CD4-positive, alpha-beta T cell treated with Interleukin-6 at 100 ng/mL for 8 hours (primary cell): ENCODE data around the gene MAT2B.

Source experiments
- DNase-seq: peaks from one replicate; pipeline ENCODE4 v3.0.0-alpha.2; 2020; ENCODE audit warnings: mixed read lengths, low spot score

Gene MAT2B

DNA sequence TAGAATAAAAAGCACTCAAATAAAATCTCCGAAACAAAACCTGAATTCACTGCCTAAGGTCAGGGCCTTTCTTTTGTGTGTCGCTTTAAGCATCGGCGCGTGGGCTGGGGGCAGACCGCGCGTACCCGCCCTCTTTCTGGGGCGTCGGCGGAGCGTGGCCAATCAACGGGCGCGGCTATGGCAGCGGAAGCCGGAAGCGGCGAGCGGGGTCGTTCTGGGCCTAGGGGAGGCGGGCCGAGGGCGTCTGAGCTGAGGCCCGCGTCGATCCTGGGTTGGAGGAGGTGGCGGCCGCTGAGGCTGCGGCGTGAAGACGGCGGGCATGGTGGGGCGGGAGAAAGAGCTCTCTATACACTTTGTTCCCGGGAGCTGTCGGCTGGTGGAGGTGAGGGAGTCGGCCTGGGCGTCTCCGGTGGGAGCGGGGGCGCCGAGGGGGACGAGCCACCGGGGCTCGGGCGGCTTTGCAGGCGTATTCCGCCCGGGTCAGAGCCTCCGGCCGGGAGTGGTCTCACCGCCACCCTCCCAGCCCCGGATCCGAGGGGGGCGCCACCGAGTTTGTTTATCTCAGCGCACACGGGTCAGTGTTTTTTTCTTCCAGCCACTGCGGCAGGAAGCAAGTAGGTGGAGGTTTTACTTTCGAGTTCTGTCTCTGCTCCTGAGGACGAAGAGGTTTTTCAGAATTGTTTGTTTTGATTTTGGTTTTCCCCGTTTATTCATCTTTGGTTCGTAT, at the start of gene MAT2B:
MAT2B (plus strand) TSS at position 252 of the 727 bp plus-strand sequence; CDS start at position 320, 68 bp downstream.
- DNase-seq: peak; percentile 95

DNA sequence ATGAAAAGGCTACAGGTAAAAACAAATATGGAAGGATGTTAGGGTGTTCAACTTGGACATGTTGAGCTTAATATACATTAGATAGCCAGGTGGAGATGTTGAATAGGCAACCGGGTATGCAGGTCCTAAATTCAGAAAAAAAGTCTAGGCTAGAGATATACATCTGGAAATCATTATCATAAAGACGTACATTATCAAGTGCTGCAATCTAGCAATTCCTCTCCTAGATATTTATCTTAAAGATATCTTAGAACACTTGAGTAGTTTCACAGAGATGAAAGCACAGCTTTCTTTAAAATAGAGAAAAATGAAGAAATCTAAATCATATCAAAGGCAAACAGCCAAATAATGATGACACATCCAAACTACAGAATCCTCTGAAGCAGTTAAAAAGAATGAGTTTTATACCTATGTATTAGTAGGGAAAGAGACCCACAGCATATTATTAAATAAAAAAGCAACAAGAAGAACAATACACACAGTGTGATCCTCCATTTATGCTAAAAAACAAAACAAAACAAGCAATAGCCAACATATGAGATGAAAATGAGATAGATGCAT, 49.3 kb upstream of the MAT2B start:
- DNase-seq: no peak

DNA sequence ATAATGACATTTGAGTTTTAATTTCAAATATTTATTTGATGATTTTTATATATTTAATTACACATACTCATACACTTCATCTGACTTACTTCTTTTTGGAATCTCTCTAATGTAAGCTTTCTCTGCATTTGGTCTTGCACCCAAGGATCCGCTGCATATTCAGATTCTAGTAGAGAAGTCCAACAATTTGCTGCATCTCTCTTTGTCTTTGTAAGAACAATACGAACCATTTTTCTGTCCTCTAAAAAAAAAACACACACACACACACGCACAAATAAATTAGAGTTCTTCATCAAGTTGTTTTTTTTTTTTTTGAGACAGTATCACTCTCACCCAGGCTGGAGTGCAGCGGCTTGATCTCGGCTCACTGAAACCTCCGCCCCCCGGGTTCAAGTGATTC, 48.6 kb upstream of the MAT2B start:
- no peak for DNase-seq

DNA sequence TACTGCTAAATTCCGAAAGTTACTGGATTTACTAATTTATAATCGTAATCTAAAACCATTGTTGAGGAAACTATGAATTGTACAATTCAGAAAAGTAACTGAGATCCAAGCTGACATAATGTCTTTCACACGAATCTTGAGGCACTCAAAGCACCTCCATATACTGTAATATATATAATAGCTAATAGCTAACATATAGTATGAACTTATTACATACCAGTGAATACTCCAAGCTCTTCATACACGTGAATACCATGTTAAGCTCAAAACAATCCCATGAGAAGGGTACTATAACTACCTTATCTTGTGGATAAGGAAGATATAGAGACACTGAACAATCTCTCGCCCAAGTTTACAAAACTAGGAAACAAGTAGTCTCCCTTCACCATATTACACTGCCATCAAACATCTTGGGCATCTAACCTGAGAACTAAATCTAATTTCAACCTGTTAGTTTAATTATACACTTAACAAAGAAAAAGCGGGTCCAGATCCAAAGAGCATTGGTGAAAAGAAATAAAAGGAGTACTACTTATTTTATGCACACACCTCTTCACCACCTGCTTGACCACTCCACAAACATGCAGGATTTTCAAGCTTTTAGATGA, 46.5 kb upstream of the MAT2B start:
- no peak for DNase-seq

DNA sequence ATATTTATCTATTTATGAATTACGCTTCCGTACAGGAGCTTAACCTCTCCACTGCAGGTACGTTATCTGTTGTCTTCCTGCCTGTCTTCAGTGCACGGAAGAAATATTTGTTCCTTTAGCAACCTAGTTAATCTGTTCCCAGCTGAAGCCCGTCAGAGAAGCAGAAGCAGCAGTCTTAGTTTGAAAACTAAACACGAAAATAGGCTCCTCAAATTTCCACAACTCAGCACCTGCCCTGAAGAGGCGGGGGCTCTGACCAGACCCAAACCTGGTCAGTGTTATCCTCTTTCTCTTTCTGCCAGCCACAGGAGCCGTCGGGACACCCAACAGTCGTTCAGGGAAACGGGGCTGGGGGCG, 46.0 kb upstream of the MAT2B start:
- no peak for DNase-seq

DNA sequence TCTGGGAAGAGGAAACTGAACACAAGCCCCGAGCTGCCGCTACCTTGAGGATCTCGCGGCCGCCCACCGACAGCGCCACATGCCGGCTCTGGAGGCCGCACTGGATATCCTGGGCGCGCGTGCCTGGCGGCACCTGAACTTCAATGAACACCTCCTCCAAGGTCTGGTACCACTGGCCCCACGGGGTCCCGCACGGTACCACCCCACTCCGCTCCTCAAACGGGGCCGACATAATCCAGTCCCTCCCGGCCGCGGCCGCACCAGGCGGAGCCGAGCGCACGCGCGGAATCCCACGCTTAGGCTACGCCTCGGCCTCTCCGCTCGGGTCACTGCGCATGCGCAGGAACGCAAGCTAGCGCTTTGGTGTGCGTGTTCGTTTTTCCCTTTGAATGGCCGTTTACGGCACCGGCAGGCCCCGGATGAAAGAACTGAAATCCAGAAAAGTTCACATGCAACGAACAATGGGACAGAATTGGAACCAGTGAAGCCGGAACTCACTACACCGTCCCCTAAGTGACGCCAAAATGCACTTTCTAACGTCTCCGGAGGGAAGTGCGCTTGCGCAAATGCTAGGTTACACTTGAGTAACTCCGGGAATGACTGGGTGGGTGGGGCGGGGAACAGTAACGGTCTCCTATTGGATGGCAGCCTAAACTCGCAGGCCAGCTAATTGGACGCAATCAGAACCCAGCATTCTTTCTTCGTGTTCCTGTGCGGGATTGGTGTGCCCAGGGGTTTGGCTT, 45.4 kb upstream of the MAT2B start, which contains the start of gene NUDCD2:
NUDCD2 (minus strand) TSS at position 284 of the 743 bp plus-strand sequence; CDS start at position 232, 52 bp downstream.
- peak; percentile 97 for DNase-seq

DNA sequence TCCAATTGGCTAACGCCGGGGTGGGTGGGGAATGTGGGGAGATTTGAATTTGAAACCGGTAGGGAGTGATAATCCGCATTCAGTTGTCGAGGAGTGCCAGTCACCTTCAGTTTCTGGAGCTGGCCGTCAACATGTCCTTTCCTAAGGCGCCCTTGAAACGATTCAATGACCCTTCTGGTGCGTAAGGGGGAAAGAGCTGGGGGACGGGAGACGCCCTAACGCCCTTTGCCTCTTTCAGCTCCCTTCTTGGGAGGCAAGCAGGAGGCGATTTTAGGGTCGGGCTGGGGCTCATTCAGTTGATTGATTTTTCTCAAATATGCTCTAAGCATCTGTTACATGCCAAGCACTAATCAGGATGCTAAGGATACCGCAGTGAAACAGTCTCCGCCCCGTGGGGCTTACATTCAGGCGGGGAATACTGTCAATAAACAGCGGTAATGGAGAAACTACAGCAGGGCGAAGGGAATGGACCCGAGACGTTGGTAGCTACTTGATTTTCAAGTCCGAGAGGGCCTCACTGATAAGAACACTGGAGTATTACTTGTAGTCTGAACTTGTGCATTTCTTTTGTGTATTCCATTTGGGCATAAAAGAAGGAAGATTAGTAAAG, 44.8 kb upstream of the MAT2B start, which contains the start of gene HMMR:
HMMR (plus strand) TSS at position 71 of the 610 bp plus-strand sequence; CDS start at position 132, 61 bp downstream.
- DNase-seq: no peak

DNA sequence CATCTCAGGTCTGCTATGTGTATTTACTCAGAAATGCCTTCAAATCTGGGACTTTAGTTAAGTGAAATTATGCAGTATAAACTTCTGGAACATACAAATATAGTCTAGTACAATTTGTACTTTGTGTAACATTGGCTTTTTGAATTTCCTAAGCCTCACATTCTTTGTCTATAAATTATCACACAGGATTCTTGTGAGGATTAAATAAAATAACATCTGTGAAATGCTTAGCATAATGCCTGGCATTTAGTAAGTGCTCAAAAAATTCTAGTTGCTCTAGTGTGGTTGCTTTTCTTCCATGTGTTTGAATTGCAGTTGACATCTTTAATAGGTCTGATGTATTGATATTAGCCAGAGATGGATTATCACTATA, 42.4 kb upstream of the MAT2B start:
- no peak for DNase-seq

DNA sequence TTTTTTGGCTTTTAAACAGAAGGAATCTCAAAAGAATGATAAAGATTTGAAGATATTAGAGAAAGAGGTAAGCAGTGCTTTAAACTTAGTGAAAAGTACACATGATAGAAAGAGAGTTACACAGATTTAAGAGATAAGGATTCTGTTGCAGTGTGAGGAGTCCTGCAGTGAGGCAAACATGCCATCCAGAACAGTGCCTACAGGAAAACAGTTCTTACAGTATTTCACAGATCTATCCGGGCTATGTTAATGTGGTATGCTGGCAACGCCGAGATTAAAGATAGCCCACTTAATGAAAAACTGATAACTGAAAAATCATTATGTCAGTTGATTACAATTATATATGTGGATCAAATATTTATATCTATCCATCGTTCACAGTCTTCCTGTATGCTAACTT, 37.7 kb upstream of the MAT2B start:
- DNase-seq: no peak

DNA sequence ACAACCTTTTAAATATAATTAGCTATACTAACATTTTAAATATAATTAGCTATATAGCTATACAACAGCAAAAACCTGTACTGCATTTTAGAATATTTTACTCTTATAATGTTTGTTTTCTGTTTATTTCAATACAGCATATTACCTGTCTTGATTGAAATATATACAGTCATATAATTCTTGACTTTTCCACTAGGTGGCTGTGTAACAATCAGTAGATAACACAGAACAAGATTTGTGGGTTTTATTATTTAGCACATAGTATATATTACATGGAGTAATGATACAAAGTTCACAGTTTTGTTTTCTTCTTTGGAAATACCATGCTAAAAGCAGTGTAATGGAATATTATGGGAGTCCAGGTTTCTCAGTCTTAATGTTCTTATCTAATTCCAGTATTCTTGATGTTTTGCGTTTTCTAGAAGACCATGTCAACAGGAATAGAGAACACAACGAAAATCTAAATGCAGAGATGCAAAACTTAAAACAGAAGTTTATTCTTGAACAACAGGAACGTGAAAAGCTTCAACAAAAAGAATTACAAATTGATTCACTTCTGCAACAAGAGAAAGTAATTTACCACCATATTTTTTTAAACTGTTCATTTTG, 31.7 kb upstream of the MAT2B start:
- DNase-seq: peak; percentile 6

DNA sequence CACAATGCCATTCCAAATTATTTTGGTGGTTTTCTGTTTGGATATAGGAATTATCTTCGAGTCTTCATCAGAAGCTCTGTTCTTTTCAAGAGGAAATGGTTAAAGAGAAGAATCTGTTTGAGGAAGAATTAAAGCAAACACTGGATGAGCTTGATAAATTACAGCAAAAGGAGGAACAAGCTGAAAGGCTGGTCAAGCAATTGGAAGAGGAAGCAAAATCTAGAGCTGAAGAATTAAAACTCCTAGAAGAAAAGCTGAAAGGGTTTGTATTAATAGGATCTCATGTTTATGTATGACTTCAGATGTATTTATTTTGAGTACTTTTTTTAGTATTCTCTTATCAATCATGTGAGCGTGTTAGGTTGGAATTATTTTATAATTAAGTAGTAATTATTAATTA, 30.0 kb upstream of the MAT2B start:
- no peak for DNase-seq

DNA sequence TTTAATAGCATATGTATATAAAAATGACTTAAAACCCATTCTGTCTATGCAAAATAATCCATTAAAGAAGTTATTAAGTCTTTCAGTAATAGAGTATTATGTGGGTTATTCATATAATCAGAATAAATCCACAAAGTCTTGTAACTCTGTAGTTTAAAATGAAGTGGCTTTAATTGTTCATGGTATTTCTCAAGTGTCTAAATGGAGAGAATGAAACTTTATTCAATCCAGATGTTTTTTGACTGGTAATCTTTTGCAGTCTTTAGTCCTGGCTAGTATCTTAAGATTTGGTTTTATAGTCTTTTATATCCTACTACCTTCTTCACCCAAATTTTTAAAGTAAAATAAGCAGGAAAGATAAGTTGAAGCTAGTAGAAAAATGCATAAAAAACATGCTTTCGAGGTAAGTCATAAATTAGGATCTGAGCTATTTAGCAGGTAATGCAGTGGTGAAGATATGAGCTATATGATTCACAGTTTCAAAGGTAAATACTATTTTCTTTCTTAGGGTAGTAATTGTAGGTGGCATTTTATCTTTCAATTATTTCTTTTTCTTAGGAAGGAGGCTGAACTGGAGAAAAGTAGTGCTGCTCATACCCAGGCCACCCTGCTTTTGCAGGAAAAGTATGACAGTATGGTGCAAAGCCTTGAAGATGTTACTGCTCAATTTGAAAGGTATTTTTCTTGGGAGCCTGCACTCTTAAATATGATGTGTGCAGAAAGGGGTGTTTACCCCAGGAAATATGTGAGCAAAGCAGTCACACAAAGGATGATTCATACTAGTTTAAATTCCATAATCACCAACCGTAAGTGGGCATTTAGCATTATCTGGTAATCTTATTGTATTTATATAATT, 27.1 kb upstream of the MAT2B start:
- no peak for DNase-seq

DNA sequence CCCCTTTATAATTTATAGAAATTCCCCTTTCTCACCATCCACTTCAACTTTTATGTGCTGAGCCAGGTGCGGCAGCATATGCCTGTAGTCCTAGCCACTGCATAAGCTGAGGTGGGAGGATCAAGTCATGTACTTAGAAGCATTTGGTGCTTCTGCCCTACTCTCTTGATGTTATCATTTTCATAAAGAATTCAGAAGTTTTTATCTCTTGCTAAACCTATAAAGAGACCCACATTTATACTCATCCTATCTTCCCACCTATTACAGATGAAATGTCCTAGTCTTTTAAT, 26.5 kb upstream of the MAT2B start:
- DNase-seq: no peak

DNA sequence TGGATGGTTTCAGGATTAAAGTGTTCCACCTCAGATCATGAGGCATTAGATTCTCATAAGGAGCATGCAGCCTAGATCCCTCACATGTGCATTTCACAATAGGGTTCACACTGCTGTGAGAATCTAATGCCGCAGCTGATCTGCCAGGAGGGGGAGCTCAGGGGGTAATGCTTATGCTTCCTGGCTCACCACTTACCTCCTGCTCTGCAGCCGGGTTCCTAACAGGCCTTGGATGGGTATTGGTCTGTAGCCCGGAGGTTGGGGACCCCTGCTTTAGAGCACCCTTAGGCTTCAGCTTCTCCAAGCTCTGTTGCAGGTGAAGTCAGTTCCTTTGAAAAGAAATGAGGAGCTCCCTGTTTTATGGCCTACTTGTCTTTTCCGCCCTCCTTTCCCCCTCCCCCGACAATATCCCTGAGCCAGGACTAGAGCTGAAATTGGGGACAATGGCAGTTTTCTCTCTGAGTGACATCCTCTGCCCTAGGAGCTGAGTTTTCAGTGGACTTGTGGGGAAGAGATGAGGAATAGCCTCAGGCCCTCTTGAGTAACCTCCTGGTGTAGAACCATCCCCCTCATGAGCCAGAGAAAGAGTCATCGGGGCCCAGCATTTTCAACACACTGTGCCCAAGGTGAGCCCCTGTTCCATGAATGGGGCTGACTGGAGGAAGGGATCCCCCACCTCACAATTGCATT, 16.2 kb upstream of the MAT2B start:
- DNase-seq: no peak

DNA sequence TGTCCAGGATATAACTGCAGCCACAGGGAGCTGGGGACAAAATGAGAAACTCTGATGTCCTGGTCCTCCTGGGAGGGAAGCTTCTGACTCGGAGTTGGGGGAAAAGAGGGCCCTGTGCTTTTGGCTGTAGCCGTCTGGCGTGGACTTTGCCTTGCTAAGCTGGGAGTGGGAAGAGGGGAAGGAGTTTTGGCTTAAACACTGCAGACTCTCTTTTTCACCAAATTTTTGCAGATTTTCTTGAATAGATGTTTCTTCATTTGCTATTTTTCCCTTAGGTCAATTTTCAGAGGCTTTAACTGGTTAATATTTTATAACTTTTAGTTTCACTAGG, 15.7 kb upstream of the MAT2B start:
- no peak for DNase-seq

DNA sequence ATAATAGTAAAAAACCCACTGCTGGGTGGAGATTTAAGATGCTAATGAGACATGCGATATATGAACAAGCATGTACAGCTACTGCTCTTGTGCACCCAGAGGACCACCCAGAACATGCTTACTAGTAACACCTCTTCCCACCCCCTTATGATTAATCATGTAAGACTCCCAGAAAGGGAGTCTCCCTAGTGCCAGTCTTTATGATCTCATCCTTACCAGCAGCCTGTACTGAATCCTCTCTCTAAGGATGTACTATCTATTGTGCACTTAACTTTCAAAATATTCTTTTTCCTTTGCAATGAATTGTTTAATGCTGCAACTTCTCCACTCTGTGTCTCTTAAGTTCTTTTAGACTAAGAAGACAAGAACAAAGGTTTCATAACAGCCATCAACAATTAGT, 9.1 kb upstream of the MAT2B start:
- DNase-seq: no peak

DNA sequence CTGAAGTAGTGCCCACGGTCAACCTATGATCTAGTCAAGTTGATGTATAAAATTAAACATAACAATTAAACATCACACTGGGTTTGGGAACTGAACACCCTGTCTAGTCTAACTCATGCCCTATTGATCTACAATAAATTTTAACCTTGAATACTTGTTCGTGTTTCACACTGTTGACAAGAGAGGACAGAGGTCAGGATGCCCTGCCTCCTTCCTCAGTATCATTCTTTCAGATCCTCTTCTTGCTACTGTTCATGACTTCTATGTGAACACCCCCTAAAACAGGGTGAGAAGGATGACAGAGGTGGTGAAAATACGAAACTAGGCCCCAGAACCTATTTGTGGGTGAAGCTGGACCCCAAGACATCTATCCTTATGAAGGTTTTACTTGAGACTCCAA, 8.1 kb upstream of the MAT2B start:
- no peak for DNase-seq

DNA sequence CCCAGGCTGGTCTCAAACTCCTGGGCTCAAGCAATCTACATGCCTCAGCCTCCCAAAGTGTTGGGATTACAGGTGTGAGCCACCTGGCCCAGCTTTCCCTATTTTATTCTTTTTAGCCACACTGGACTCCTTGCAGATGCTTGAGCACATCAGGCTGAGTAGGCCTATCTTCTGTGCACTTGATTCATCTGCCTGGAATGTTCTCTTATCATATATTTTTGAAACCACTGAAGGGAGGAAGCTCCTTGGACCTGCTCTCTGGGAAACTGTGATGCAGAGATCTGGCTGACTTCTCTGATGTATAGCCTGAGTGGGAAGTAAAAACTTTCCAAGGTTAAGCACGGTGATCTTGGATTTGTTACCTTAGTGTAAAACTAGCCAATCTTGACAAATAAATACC, 6.5 kb upstream of the MAT2B start:
- DNase-seq: no peak

DNA sequence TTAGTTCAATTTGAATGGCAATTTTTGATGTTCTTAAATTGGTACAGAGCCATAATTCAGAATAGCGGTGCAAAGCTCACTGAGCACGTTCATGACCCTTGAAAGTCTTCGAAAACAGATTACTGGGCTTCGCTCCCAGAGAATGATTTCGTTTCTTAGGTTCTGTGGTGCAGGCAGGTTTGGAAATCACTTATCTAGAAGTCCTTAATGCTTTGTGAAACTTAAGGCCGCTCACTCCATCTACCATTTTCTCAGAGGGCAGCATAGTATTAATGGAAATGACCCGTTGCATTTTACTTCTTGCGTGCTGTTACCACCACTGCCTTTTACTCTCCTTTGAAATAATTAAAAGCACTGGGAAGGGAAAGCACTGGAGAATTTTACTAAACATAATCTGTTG, 2.9 kb upstream of the MAT2B start:
- no peak for DNase-seq
